Endothelial cell of umbilical vein (primary cell): ENCODE results near the gene ACAD8.

Source experiments
- EZH2 ChIP-seq: IDR thresholded peaks from 2 replicates; pipeline ENCODE4 v1.6.1; 2012; ENCODE audit warnings: borderline replicate concordance, low read depth, mild to moderate bottlenecking, moderate library complexity, low read length, inconsistent platforms; ENCODE audit not compliant: severe bottlenecking
- GATA2 ChIP-seq: IDR thresholded peaks from 2 replicates; pipeline ENCODE4 v1.7.0; 2011; ENCODE audit warnings: low read depth, mild to moderate bottlenecking, moderate library complexity, mixed read lengths, low read length; ENCODE audit not compliant: insufficient read length, insufficient read depth
- TF ChIP-seq, protein P1 (sequence below), 2 donors: IDR thresholded peaks; 1 replicate in 1 of 2; 2 replicates in 1 of 2; pipeline ENCODE4 v1.5.1; 2011; ENCODE audit warnings: low read length in 2 of 2, mild to moderate bottlenecking in 2 of 2, moderate library complexity in 2 of 2, control low read depth in 1 of 2, inconsistent platforms in 1 of 2, low read depth in 1 of 2; ENCODE audit not compliant: insufficient read depth in 1 of 2; ENCODE audit errors: extremely low read depth in 1 of 2

DNA sequence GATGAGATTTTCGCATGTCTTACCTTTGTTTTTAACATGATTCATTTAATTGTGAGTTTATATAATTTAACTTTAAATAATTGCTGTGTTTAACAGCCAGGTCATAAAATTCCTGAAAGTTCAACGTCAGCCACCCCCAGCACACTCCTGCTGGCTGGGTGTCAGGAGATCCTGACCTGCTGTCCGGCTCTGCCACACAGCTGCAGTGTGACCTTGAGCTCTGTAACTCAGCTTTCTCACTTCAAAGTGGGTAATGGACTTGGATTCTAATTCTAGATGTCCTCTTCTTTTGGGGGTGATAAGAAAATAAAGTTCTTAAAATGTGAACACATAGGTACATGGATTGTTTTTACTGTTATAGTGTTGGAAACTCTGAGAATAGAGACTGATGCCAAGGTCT is 18.0 kb upstream of the ACAD8 start:
- TF ChIP-seq EZH2: no peak
- TF ChIP-seq, protein P1, sequence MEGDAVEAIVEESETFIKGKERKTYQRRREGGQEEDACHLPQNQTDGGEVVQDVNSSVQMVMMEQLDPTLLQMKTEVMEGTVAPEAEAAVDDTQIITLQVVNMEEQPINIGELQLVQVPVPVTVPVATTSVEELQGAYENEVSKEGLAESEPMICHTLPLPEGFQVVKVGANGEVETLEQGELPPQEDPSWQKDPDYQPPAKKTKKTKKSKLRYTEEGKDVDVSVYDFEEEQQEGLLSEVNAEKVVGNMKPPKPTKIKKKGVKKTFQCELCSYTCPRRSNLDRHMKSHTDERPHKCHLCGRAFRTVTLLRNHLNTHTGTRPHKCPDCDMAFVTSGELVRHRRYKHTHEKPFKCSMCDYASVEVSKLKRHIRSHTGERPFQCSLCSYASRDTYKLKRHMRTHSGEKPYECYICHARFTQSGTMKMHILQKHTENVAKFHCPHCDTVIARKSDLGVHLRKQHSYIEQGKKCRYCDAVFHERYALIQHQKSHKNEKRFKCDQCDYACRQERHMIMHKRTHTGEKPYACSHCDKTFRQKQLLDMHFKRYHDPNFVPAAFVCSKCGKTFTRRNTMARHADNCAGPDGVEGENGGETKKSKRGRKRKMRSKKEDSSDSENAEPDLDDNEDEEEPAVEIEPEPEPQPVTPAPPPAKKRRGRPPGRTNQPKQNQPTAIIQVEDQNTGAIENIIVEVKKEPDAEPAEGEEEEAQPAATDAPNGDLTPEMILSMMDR (IDR thresholded peaks at IDR 0.05; ENCODE audit: extremely low read depth in 1 of 2, insufficient read depth in 1 of 2, low read depth in 1 of 2, low read length in 2 of 2): no peak
- TF ChIP-seq GATA2: no peak
